ENCODE results near the gene KCNG3. TPM values are rescaled to one million over a fixed set of nuclear protein-coding genes. Genes with fewer than 3 reads are reported as not detected.

Gene KCNG3
- total RNA-seq, 2 donors from 2014 or later: 0.84 to 1.5 TPM

DNA sequence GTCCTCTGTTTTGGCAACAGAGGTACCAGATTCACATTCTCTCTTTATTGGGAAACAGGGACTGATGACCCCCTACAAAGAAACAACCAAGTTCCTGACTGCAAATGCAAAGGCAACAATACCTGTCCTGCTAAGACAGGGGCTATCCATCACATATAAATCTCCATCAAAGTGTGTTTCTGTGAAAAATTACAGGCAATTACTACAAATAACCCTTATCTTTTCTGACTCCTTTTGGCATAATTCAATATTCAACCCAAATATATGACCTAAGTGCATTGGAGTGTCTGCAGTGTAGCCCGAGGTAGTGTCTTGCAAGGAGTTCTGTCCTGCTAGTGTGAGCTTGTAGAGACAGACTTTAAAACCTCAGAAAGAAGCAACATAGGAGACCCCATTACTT is 35.4 kb downstream of the KCNG3 start:
- H3K36me3 Mint-ChIP-seq (ENCODE audit: low read depth): no peaks in the 10 kb centered on the region
- no peak for DNase-seq
- Histone ChIP-seq H3K4me3 (ENCODE audit: low read length) (no peak overlapping the region), H3K27ac (ENCODE audit: low read depth, low read length) (no peak overlapping the region), H3K36me3 (ENCODE audit: control insufficient read depth, insufficient read depth, low read length) (no peaks in the 10 kb centered on the region), H3K4me1 (ENCODE audit: control insufficient read depth, insufficient read depth, low read length) (no peaks in the 10 kb centered on the region), H3K27me3 (ENCODE audit: control insufficient read depth, insufficient read depth, low read length, poor library complexity, severe bottlenecking) (no peaks in the 10 kb centered on the region), H3K9ac (ENCODE audit: extremely low read depth, low read length, poor library complexity, severe bottlenecking) (no peak overlapping the region), H3K9me3 (ENCODE audit: control insufficient read depth, low read length) (no peaks in the 10 kb centered on the region)
- no peaks in the 10 kb centered on the region for H3K4me1 Mint-ChIP-seq
- TF ChIP-seq, protein P1, sequence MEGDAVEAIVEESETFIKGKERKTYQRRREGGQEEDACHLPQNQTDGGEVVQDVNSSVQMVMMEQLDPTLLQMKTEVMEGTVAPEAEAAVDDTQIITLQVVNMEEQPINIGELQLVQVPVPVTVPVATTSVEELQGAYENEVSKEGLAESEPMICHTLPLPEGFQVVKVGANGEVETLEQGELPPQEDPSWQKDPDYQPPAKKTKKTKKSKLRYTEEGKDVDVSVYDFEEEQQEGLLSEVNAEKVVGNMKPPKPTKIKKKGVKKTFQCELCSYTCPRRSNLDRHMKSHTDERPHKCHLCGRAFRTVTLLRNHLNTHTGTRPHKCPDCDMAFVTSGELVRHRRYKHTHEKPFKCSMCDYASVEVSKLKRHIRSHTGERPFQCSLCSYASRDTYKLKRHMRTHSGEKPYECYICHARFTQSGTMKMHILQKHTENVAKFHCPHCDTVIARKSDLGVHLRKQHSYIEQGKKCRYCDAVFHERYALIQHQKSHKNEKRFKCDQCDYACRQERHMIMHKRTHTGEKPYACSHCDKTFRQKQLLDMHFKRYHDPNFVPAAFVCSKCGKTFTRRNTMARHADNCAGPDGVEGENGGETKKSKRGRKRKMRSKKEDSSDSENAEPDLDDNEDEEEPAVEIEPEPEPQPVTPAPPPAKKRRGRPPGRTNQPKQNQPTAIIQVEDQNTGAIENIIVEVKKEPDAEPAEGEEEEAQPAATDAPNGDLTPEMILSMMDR (conservative IDR thresholded peaks at IDR 0.05): no peak
- WGBS, 2 experiments (ENCODE audit: insufficient coverage in 1 of 2, insufficient read length in 1 of 2): 95% methylated on average over 1 of the region's 1 CpG; no CpG with 5 or more reads in 1 of the 2 experiments
- no peaks in the 10 kb centered on the region for H3K27me3 Mint-ChIP-seq (ENCODE audit: insufficient read depth)
- no peaks in the 10 kb centered on the region for H3K9me3 Mint-ChIP-seq
- H3K27ac Mint-ChIP-seq: no peak overlapping the region
- no peak overlapping the region for H3K4me3 Mint-ChIP-seq

DNA sequence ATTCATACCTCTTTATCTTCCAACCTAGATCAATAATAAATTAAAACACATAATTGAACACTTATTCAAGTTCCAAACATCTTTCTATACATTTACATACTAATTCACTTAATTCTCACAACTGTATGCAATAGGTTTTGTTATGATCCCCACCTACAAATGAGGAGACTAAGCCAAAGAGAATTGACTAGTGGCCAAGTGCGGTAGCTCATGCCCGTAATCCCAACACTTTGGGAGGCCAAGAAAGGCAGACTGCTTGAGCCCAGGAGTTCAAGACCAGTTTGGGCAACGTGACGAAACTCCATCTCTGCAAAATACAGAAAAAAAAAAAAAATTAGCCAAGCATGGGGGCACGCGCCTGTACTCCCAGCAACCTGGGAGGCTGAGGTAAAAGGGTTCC is 36.8 kb downstream of the KCNG3 start:
- Histone ChIP-seq H3K9ac (ENCODE audit: extremely low read depth, low read length, poor library complexity, severe bottlenecking) (no peak overlapping the region), H3K4me1 (ENCODE audit: control insufficient read depth, insufficient read depth, low read length) (no peaks in the 10 kb centered on the region), H3K36me3 (ENCODE audit: control insufficient read depth, insufficient read depth, low read length) (no peaks in the 10 kb centered on the region), H3K27me3 (ENCODE audit: control insufficient read depth, insufficient read depth, low read length, poor library complexity, severe bottlenecking) (no peaks in the 10 kb centered on the region), H3K9me3 (ENCODE audit: control insufficient read depth, low read length) (no peaks in the 10 kb centered on the region), H3K4me3 (ENCODE audit: low read length) (no peak overlapping the region), H3K27ac (ENCODE audit: low read depth, low read length) (no peak overlapping the region)
- Mint-ChIP-seq H3K36me3 (ENCODE audit: low read depth) (no peaks in the 10 kb centered on the region), H3K4me3 (no peak overlapping the region), H3K27ac (no peak overlapping the region), H3K27me3 (ENCODE audit: insufficient read depth) (no peaks in the 10 kb centered on the region), H3K4me1 (no peaks in the 10 kb centered on the region), H3K9me3 (no peaks in the 10 kb centered on the region)
- DNase-seq: peak; percentile 74
- TF ChIP-seq, protein P1 (conservative IDR thresholded peaks at IDR 0.05): peak; percentile 74
- WGBS, 2 experiments (ENCODE audit: insufficient coverage in 1 of 2, insufficient read length in 1 of 2): 88 to 90% methylated on average over 5 to 6 of the region's 6 CpGs

DNA sequence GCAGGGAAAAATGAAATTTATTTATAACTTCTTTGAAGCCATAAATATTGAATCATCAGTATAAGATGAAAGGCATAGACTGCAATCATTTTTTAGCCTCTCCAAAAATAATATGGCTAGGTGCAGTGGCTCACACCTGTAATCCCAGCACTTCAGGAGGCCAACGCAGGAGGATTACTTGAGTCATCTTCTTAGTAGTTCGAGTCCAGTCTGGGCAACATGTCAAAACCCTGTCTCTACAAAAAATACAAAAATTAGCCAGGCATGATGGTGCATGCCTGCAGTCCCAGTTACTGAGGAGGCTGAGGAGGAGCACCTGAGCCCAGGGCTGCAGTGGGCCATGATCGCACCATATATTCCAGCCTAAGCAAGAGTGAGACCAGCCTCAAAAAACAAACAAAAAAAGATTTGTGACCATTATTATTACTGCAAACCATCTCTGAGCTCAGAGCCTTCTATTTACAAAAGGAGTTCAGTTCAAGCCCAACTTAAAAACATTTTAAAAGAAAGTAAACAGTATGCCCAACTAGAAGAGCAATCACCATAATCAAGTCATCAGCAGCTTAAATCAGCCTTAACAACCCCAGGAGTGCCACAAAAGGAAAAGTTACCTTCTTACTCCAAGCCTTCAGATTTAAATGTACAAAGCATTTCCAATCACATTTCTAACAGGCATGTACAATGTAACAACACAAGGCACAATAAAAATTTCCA is 37.5 kb downstream of the KCNG3 start:
- H3K27me3 ChIP-seq (ENCODE audit: control insufficient read depth, insufficient read depth, low read length, poor library complexity, severe bottlenecking): no peaks in the 10 kb centered on the region
- no peak overlapping the region for H3K9ac ChIP-seq (ENCODE audit: extremely low read depth, low read length, poor library complexity, severe bottlenecking)
- TF ChIP-seq, protein P1 (conservative IDR thresholded peaks at IDR 0.05): no peak
- H3K36me3 ChIP-seq (ENCODE audit: control insufficient read depth, insufficient read depth, low read length): no peaks in the 10 kb centered on the region
- no peak overlapping the region for H3K27ac ChIP-seq (ENCODE audit: low read depth, low read length)
- Mint-ChIP-seq H3K27me3 (ENCODE audit: insufficient read depth) (no peaks in the 10 kb centered on the region), H3K4me1 (no peaks in the 10 kb centered on the region), H3K36me3 (ENCODE audit: low read depth) (no peaks in the 10 kb centered on the region), H3K27ac (no peak overlapping the region), H3K9me3 (no peaks in the 10 kb centered on the region), H3K4me3 (no peak overlapping the region)
- H3K4me3 ChIP-seq (ENCODE audit: low read length): no peak overlapping the region
- H3K9me3 ChIP-seq (ENCODE audit: control insufficient read depth, low read length): no peaks in the 10 kb centered on the region
- no peaks in the 10 kb centered on the region for H3K4me1 ChIP-seq (ENCODE audit: control insufficient read depth, insufficient read depth, low read length)
- no peak for DNase-seq
- WGBS, 2 experiments (ENCODE audit: insufficient coverage in 1 of 2, insufficient read length in 1 of 2): 92 to 100% methylated on average over 3 of the region's 3 CpGs

All from endodermal cell (in vitro differentiated cells).